A673 (cell line): ENCODE measurements around the gene SLC15A3.

Experiments
- CTCF ChIP-seq: fragments of 300-800, 200-600 bp; sonication (generic); conservative IDR thresholded peaks from 2 replicates; pipeline ENCODE4 v1.5.1; 2017; ENCODE audit warnings: low read depth, mild to moderate bottlenecking, antibody characterized with exemption, low read length, moderate library complexity, mixed read lengths
- EZH2 ChIP-seq: fragments of 200-600 bp; sonication (generic); IDR thresholded peaks from 2 replicates; pipeline ENCODE4 v1.6.1; 2017; ENCODE audit warnings: borderline replicate concordance, low read depth, mild to moderate bottlenecking, mixed read lengths, antibody characterized with exemption, low read length; ENCODE audit not compliant: poor library complexity, severe bottlenecking

GRCh38 chr11:60974726-60975125 lies 22.8 kb upstream of the SLC15A3 start:
- no peak for TF ChIP-seq CTCF
- no peak for TF ChIP-seq EZH2
